ENCODE data around the gene LFNG.

Gene LFNG

GRCh38 chr7:2575046-2575732, 55.6 kb downstream of the LFNG start:
- no peak for DNase-seq

DNA sequence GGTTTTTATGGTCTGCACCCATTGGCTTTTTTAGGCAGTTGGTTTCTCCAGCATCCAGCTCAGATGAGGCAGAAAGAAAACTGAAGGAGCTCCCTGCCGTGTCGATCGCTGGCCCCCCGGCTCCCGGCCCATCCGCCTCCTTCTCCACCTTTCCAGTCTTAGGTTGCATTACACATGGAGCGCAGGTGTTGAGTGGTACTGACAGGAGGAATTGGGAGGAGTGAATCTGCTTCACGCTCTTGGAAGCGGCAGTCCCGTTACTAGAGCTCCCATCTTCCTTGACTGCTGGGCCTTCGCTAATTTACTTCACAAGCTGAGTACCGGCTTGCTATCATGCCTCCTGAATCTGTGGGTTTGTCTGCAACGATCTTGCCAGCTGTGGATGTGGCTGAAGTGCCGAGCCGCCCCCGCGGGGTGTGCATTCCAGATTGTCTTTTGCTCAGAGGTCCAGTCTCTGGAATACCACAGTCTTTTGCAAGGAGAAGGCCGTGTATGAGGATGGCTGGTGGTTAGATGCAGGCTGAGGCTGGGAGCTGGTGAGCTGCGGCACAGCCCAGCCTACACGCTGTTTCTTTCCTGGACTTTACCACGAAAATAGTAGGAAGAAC, 56.3 kb downstream of the LFNG start:
- DNase-seq = no peak

DNA sequence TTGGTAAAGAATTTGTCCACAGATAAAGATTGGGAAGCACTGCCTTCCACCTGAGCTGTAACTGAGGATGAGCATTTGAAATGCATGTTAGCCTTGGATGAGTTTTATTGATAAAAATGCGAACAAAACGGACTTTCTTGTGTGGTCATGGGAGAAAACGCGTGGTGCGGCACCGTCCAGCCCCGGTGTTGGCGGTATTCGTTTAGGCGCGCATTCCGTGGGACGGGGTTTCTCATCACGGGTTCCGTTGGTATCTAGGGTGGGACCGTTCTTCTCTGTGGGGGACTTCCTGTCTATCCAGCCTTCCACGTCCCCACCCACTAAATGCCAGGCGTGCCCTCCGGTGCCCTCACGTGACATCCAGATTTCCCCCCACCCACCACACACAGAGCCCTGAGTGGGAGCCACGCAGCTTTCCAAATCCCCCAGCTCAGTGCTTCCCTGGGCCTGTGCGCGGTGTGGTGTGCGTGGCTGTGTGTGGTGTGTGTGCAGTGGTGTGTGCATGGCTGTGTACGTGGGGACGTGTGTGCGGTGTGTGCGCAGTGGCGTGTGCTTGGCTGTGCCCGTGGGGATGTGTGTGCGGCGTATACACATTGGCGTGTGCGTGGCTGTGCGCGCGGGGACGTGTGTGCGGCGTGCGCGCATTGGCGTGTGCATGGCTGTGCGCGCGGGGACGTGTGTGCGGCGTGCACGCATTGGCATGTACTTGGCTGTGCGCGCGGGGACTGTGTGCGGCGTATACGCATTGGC, 57.3 kb downstream of the LFNG start:
- no peak for DNase-seq

All from right hindlimb (tissue), 1 donor.